DND-41 (cell line): Measurements from ENCODE around the gene BBS1.
"Not testable (repeated sequence)": the region's sequence is repeated elsewhere in the genome, so short reads cannot be mapped to it uniquely, and the experiment has no call there.

Source experiments
- CTCF ChIP-seq: IDR thresholded peaks from 2 replicates; pipeline ENCODE4 v1.5.1; 2012; ENCODE audit warnings: borderline replicate concordance, low read length, moderate library complexity, mild to moderate bottlenecking; ENCODE audit not compliant: poor library complexity, severe bottlenecking; ENCODE audit errors: extremely low read depth
- EZH2 ChIP-seq: IDR thresholded peaks from 3 replicates; pipeline ENCODE4 v1.6.1; 2012; ENCODE audit warnings: borderline replicate concordance, low read depth, mild to moderate bottlenecking, moderate library complexity, low read length, inconsistent platforms; ENCODE audit not compliant: severe bottlenecking

DNA sequence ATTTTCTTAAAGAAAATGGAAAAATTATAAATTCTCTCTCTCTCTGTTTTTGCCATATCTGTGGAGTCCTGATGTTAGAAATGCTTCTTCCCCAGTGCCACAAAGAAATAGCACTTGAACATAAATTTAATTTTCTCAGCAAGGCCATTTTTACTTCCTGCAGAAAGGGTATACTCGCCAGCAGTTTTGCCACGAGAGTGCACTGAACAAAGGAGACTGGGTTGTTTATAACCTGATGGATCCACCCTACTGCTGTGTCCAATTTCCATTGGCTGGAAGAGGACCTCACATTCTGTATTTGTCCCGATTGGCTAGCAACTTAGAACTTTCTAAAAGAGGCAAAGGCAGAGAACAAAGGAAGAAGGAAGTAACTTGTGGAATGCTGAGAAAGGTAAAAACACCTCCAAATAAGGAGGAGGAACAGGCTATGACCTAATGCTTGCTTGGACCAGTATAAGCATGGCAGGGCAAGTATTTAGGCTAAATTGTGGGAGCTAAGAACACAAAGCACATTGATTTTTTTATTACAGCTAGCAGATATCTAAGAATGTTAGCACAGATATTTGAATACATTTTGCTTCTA is 72.2 kb downstream of the BBS1 start:
- TF ChIP-seq EZH2, CTCF: not testable (repeated sequence)
